GM04503 (cell line): ENCODE results near the gene LRP10.
A peak's percentile ranks its signal among the peaks of the same experiment; 100 is the strongest.
"Not testable (repeated sequence)": the region's sequence is repeated elsewhere in the genome, so short reads cannot be mapped to it uniquely, and the experiment has no call there.

Experiments used
- DNase-seq: peaks from one replicate; pipeline ENCODE4 v3.0.0-alpha.2; 2012; ENCODE audit warnings: low read depth

LRP10 gene

DNA sequence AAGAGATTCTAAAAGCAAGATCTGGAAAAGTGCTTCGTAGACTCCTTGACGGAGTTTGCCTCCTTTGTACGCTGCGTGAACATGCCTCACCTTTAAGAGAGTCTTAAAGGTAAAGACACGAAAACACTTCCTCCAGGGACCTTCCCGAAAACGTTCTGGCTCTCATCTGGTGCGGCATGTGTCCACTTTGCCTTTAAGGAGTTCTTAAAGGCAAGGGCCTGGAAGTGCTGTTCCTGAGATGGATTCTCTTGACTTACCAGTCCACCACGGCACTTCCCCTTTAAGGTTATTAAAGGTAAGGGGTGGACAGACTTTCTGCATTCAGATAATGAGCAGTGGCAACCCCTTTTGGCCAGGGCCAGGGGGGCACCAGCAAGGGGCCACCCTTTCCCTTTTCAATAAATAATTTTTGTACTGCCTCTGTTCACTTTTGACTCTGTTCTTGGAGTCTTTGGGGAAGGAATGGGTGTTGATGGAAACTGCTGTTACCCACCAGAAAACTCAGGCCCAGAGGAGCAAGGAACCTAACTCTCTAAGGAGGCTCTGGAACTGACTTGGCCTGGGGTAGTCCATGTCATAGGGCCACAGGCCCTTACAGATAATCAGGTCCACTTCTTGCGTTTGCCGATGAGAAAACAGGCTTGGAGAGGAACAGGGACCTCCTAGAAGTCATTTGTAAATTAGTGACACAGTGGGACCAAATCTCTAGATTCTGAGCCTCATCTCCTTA lies 15.9 kb downstream of the LRP10 start:
- DNase-seq: no peak

DNA sequence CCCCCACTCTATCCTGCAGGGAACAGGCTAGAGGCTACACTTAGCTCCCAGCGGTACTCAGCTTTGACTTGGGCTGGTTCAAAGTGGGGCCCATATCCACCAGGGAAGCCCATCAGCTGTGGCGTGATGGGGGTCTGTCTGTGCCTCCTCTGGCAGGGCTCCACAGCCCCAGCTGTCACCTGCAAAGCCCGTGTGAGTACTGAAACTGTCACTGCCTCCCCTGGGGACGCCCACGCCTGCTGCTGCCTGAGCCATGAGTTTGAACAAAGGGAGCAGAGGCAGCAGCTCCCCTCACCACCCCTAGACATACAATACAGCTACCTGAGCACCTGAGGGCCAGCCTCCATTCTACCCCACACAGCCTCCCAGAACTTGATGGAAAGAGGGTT lies 16.4 kb downstream of the LRP10 start:
- DNase-seq: no peak

DNA sequence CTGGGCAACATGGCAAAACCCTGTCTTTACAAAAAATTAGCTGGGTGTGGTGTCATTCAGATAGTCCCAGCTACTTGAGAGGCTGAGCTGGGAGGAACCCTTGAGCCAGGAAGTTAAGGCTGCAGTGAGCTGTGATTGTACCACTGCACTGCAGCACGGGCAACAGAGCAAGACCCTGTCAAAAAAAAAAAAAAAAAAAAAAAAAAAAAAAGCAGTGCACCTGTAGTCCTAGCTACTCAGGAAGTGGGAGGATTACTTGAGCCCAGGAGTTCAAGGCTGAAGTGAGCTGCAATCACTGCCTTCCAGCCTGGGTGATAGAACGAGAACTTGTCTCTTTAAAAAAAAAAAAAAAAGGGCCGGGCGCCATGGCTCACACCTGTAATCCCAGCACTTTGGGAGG lies 17.1 kb downstream of the LRP10 start:
- no peak for DNase-seq

DNA sequence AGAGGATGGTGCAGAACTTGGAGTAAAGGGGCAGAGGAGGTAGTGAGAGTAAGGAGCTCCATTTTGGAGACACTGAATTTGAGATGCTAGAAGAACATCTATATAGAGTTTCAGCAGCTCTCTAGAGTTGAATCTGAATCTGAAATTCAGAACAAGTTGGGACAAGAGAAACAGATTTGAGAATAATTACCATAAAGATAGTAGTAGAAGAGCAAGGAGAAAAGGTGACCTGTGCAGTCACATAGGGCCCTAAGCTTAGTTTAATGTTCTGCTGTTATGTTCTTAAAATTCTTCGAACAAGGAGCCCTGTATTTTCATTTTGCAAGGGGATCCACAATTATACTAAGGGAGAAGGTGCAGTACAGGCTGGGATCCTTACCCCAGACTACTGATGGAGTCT lies 18.9 kb downstream of the LRP10 start:
- DNase-seq: no peak

DNA sequence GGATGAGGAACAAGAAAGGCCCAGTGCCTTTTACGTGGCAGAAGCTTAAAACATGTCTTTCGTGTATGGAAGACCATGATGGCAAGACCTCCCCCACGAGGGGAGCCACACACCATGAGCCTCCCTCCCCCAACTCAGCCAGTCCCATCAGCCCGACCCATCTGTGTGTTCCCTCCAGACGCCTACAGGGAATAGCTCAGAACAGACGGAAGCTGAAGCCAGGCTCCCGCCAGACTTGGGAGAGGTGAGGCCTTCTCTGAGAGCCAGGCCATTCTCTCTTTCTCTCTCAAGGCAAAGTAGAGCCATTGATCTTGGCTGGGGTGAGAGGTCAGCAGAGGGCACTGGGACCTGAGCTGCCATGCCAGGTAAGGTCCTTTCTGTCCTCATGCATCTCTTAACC lies 20.9 kb downstream of the LRP10 start:
- DNase-seq: no peak

DNA sequence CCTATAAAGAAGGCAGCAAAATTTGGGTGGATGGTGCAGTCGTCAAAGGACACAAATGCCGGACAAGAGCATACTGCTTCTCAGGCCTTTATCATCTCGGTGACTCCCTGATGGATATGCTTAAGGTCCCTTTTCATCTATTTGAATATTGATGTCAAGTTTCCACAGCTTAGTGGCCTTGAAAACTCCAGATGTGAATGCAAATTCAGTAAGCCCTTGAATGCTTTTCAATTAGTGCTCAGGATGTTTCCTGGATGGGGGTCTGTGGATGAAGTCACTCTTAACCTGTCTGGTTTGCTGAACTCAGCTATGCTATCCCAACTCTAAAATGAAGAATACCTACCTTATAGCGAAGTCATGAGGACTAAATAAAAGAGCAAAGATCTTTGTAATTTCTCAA lies 22.2 kb downstream of the LRP10 start:
- no peak for DNase-seq

DNA sequence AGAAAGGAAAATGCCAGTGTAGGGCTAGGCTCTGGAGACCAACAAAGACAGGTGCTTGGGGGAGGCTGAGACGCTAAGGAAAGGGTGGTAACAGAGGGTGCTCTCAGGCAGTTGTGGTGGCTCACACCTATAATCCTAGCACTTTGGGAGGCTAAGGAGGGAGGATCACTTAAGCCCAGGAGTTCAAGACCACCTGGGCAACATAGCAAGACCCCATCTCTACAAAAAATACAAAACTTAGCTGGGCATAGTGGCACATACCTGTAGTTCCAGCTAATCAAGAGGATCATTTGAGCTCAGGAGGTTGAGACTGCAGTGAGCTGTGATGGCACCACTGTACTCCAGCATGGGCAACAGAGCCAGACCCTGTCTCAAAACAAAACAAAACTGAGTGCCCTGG lies 23.9 kb downstream of the LRP10 start:
- no peak for DNase-seq

DNA sequence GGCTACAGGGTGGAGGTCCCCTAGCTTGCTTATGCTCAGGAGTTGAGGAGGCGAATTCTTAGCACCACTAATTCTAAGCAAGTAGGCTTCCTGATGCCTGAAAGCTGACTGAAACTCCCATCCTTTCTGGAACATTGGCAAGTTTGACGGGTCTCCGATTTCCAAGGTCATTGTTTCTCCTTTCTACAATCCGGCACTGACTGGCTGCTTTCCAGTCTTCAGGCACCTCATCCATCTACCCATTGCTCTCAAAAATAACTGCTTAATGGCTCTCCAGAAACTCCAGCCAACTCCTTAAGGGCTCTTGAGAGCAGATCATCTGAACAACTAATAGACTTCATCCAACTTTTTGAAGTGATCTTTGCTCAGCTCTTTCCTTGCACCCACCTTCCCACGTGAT lies 24.8 kb downstream of the LRP10 start:
- no peak for DNase-seq

DNA sequence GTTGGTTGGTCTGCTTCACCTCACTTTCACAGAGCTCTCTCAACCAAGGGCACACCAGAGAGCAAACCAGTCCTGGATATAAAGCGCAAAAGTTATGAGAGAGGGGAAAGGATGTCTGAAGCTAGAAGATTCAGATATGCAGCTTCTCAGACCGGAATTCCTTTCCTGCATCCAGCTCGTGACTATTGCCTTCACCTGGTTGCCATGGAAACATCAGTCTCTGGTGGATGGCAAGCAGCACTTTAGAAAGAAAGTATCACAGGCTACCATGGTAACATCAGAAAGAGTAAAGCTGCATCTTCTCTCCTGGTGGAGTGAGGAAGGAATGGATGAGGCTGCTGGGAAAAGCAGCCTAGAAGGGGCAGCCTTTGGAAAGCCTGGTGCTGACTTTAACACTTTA lies 25.2 kb downstream of the LRP10 start:
- no peak for DNase-seq

DNA sequence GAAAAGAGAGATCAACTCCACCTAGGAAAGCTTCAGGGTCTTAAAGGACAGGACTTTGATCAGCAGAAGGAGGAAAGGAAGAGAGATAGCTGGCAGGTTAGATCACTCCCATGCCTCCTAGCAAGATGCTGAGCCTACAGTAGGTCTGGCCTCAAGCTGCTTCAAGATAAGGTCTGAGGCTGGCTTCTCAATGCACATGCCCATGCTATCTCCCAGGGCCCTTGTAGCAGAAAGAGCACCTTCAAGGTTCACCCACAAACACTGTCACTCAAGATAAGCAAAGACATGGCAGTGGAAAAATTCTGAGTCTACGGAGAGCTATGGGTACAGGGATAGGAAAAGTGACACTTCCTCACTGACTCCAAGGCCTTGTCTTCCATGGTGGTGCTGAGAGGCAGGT lies 25.8 kb downstream of the LRP10 start:
- no peak for DNase-seq

DNA sequence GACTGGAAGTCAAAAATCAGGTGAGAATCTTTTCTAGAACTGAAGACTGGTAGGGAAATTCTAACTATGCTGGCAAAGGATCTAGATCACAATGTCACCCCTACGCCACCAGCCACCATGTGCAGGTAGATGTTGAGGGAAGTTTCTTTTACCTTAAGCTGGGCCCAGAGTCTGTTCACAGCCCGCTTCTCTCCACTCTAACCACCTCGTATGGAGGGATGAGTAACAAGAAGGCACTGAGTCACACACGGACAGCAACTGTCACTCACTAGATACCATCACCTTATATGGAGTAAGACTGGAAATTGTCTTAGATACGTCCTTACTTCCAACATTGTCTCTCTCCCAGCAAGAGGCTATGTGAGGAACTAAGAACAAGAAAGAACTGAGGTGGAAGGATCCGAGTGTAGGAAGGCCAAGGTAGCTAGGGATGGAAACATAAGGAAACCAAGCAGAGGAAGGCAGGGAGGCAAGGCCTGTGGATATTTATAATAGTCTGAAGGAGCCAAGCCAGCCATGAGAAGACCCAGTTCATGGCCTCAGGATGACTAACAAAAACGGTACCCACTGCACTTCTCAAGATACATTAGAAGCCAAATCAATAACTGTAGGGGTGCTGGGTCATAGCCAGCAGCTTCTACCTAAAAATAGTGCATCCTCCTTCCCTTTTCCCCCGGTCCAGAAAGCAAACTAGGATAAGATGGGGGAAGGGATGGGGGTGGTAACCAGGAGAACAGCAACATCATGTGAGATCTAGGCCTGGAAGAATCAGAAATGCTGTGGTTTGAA lies 27.0 kb downstream of the LRP10 start:
- peak; percentile 53 for DNase-seq

DNA sequence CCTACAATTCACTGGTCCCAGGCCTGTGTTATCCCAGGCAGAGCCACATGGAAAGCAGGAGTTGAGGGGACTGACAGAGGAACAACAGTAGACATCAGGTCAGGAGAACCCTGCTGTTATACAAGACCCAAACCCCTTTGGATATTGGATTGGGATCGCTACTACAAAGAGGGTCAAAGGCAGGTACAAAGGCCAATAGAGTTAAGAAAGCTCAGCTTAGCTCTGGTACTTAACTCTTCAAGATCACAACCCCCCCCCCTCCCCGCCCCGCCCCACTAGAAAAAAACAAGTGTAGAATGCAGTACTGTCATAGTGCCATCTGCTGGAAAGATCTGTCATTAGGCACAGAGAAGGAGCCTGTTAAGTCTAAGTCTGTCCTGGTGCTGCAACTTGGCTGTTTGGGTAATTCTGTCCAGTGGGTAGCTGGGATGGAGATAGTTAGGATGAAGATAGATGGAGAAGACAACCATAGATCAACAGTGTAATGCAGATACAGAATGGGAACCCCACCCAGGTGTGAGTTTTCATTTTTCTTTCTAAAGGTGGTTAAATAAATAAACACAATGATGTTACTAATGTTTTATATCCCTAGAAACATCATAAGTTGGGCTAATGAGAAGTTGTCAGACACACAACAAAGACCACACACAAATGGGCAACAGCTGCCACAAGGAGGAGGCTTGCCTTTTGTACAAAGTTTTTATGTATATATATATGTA lies 28.7 kb downstream of the LRP10 start:
- DNase-seq: no peak

DNA sequence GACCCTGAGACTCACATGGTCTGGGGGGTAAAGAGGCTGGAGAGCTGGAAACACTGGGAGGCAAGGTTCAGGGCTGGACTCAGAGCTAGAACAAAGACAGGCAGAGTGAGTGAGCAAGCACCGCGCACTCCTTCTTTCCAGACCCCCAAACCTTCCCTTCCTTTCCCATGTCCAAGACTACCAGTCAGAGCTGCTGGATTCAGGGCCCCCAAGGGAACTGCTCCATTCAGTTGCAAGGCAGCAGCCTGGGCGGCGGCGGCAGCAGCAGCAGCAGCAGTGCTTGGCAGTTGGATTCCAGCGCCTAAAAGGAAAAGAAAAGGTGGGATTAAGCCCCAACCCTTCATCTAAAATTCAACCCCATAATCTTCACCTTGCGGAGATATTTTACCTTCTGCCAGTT lies 30.3 kb downstream of the LRP10 start:
- no peak for DNase-seq

DNA sequence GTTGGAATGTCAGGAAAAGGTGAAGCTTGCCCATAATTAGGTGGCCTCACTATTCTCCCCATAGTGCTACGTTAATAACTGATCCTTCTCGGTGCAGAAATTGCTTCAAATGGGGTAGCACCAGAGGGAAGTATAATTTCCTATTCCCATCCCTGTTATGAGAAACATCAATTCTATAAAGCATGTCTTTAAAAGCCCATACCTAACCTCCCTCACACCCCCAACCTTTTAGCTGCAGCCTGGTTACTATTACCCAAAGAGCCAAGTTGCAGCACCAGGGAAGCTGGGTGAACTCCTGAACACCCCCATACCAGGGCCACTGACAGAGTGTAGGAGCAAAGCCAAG lies 32.2 kb downstream of the LRP10 start:
- no peak for DNase-seq

DNA sequence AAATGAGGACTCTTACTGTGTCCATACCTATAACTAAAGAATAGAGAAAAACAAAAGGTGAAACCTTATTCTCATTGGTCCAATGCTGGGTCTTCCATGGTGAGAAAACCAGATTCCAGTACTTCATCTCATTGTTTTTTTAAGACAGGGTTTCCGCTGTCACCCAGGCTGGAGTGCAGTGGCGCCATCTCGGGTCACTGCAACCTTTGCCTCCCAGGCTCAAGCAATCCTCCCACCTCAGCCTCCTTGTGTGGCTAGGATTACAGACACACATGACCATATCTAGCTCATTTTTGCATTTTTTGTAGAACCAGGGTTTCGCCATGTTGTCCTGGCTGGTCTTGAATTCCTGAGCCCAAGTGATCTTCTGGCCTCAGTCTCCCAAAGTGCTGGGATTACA lies 34.1 kb downstream of the LRP10 start:
- DNase-seq: no peak

DNA sequence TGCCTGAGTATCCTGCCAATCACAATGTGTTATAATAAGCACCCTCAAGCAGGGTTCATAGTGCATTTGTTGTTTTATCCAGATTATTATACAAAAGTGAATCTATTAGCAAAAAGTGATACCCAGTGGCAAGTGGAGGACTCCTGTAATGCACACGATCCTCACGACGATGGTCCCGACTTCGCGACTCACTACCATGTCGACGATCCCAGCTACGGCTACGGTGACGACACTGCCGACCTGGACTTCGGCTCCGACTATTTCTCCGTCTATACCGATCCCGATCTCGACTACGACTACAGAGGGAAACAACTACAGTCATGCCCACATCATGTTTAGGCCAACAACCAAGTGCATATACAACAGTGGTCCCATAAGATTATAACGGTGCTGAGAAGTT lies 34.5 kb downstream of the LRP10 start:
- no peak for DNase-seq

DNA sequence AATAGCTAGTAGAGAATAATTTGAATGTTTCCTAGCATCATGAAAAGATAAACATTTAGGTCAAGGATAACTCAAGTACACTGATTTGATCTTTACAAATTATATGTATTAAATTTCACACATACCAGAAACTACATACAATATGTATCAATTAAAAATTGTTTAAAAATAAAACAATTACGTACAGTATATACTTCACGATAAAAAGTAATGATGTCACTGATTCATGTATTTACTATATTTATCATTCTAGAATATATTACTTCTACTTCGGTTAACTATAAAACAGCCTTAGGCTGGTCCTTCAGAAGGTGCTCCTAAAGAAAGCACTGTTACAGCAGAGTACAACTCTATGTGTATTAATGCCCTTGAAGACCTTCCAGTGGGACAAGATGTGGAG lies 35.9 kb downstream of the LRP10 start:
- no peak for DNase-seq

DNA sequence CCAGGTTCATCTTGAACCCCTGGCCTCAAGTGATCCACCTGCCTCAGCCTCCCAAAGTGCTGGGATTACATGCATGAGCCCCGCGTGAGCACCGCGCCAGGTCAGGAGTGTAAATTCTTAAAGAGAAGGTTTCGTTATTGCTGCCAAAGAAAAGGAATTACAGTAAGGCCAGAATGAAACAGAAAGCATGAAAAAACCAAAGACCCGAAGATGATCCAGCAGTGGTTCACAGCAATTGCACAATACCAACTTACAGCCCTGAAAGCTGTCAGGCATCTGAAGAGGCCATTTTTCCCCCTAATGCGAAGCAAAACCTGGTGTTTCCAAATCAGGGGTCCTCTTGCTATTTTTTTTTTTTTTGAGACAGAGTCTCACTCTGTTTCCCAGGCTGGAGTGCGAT lies 37.1 kb downstream of the LRP10 start:
- DNase-seq: no peak

DNA sequence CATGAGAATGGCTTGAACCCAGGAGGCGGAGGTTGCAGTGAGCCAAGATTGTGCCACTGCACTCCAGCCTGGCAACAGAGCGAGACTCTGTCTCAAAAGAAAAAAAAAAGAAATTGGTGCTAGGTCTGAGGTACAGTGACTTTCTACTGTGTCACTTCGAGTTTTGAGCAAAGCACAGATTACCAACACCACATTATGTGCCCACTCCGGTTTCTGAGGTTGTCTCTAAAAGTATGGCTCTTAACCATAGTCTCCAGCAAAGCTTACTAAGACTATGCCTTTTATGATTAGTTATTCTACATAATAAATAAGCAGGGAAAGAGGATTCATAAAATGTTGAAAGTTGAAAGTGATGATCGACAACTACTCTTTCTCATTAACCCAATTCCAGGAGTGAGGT lies 39.4 kb downstream of the LRP10 start:
- no peak for DNase-seq

DNA sequence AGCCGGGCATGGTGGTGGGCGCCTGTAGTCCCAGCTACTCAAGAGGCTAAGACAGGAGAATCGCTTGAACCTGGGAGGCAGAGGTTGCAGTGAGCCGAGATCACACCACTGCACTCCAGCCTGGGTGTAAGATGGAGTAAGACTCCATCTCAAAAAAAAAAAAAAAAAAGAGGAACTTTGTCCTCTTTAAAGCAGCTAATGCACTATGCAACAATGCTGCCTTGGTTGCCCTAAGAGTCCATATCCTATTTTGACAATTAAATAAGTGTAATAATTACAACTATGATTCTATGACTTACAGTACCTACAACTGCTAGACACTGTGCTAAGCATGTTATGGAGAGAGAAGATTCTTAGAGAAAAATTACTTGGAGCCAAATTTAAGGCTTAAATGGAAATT lies 43.3 kb downstream of the LRP10 start:
- DNase-seq: not testable (repeated sequence)

DNA sequence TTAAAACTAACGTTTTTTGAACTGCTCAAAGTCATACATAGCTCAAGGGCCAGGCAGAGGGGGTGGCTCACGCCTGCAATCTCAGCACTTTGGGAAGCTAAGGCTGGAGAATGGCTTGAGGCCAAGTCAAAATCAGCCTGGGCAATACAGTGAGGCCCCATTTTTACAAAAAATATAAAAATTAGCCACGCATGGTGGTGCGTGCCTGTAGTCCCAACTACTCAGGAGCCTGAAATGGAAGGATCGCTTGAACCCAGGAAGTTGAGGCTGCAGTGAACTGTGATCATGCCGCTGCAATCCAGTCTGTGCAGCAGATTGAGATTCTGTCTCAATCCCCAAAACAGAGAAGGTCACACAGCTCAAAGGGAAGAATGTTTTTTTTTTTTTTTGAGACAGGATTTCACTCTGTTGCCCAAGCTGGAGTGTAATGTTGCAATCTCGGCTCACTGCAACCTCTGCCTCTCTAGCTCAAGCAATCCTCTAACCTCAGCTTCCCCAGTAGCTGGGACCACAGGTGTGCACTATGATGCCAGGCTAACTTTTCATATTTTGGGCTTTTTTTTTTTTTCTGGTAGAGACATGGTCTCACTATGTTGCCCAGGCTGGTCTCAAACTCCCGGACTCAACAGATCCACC lies 44.5 kb downstream of the LRP10 start:
- DNase-seq: peak; percentile 10

DNA sequence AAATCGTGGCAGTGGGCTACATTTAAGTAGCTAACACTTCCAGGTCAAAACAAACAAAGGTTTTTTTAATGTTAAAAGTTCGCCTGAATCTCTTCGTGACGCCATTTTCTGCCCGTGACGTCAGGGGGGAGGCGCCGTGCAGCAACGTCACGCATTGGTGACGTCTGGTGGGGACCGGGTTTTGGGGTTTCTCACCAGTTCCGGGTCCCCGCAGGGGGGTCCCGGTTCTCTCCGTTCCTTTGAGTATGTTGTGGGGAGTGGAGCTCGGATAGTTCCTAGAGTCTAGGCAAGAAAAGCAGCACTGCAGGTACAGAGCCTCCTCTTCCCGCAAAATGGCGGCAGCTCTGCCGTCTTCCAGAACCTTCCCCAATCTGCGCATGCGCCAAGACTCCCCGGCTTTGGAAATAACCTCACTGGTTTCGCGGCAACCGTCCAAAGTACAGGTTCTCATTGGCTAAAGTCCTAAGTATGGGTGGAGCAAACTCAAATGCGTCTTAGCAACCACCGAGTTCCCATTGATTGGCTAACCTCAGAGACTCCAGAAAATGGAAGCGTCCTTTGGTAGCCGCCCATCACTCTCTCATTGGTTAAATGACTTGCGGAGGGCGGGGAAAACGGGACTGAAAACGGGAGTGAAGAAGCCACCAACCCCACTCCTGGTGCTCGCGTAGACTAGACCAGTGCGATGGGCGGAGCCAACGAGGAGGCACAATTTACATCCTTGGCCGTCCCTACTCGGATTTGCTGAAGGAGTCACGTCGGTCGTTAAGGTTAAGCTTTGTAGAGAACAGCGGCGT lies 47.5 kb downstream of the LRP10 start, which contains the start of gene RBM23:
RBM23 (minus strand) TSS at position 346 of the 797 bp plus-strand sequence.
- peak; percentile 100 for DNase-seq
